Activated T-helper 2 cell treated with anti-CD3 and anti-CD28 coated beads, Interferon-gamma antibody, Interleukin-2, Interleukin-4, amounts not matched to agents 10 μg/mL and 5 μg/mL and 100 μg/mL, durations not matched to agents 14 hours and 24 hours and 36 hours (primary cell): Measurements from ENCODE around the gene SP140. TPM values are rescaled to one million over a fixed set of nuclear protein-coding genes. Genes with fewer than 3 reads are reported as not detected.
"Not testable (repeated sequence)": the region's sequence is repeated elsewhere in the genome, so short reads cannot be mapped to it uniquely, and the experiment has no call there.

Source experiments
- DNase-seq: peaks from one replicate; pipeline ENCODE4 v3.0.0; 2021; ENCODE audit warnings: low spot score
- H3K27ac Mint-ChIP-seq: one replicate; pipeline ENCODE4 v1.8.0; 2021; ENCODE audit warnings: mixed read lengths
- H3K27me3 Mint-ChIP-seq: one replicate; pipeline ENCODE4 v1.8.0; 2021; ENCODE audit warnings: low read depth, mixed read lengths
- H3K36me3 Mint-ChIP-seq: one replicate; pipeline ENCODE4 v1.8.0; 2021; ENCODE audit warnings: low read depth, mixed read lengths
- H3K4me1 Mint-ChIP-seq: one replicate; pipeline ENCODE4 v1.8.0; 2021; ENCODE audit warnings: low read depth, mixed read lengths
- H3K4me3 Mint-ChIP-seq: one replicate; pipeline ENCODE4 v1.8.0; 2021; ENCODE audit warnings: low read depth, mild to moderate bottlenecking, moderate library complexity, mixed read lengths
- H3K9me3 Mint-ChIP-seq: one replicate; pipeline ENCODE4 v1.8.0; 2021; ENCODE audit warnings: mixed read lengths
- intact Hi-C: fragments of 100-400 bp; cut with micrococcal nuclease; formaldehyde crosslinking; loops from one replicate; pipeline ENCODE4 v1.15.1; 2023
- total RNA-seq: library from RNA; stranded (reverse); gene quantifications from 2 replicates; pipeline ENCODE4 v1.2.3, GENCODE V29; 2022

Gene SP140
- total RNA-seq, 1 donor from 2014 or later = 317 TPM

- H3K4me1 Mint-ChIP-seq = peaks cover 80% of the 10 kb centered on the region
- no peak overlapping the region for H3K4me3 Mint-ChIP-seq
- DNase-seq = no peak
- H3K27ac Mint-ChIP-seq = peak overlapping the region; percentile 44
- intact Hi-C loops = loop anchor here (1.0 to 10.0 kb wide), 5 partner anchors 13 to 345 kb away; partner anchors contain the start of gene SP100
- no peaks in the 10 kb centered on the region for H3K27me3 Mint-ChIP-seq
- peaks cover 26% of the 10 kb centered on the region for H3K9me3 Mint-ChIP-seq
- peaks cover 96% of the 10 kb centered on the region for H3K36me3 Mint-ChIP-seq
These were observed 41.5 kb downstream of the SP140 start for GRCh38 chr2:230267059-230267458.

- intact Hi-C loops = loop anchor here (1.0 to 10.0 kb wide), 5 partner anchors 13 to 345 kb away; partner anchors contain the start of gene SP100
- DNase-seq = no peak
- peaks cover 29% of the 10 kb centered on the region for H3K9me3 Mint-ChIP-seq
- H3K4me3 Mint-ChIP-seq = no peak overlapping the region
- H3K36me3 Mint-ChIP-seq = peaks cover 96% of the 10 kb centered on the region
- peaks cover 76% of the 10 kb centered on the region for H3K4me1 Mint-ChIP-seq
- H3K27me3 Mint-ChIP-seq = no peaks in the 10 kb centered on the region
- peak overlapping the region; percentile 44 for H3K27ac Mint-ChIP-seq
These were observed 42.0 kb downstream of the SP140 start for GRCh38 chr2:230267556-230267955.

- H3K27ac Mint-ChIP-seq = peak overlapping the region; percentile 90
- peaks cover 29% of the 10 kb centered on the region for H3K9me3 Mint-ChIP-seq
- DNase-seq = no peak
- intact Hi-C loops = loop anchor here (1.0 to 10.0 kb wide), 5 partner anchors 36 to 344 kb away; partner anchors contain the start of gene SP100
- H3K36me3 Mint-ChIP-seq = peaks cover 96% of the 10 kb centered on the region
- H3K27me3 Mint-ChIP-seq = no peaks in the 10 kb centered on the region
- peaks cover 75% of the 10 kb centered on the region for H3K4me1 Mint-ChIP-seq
- H3K4me3 Mint-ChIP-seq = peak overlapping the region; percentile 37
These were observed 43.2 kb downstream of the SP140 start for GRCh38 chr2:230268606-230269243.

DNA sequence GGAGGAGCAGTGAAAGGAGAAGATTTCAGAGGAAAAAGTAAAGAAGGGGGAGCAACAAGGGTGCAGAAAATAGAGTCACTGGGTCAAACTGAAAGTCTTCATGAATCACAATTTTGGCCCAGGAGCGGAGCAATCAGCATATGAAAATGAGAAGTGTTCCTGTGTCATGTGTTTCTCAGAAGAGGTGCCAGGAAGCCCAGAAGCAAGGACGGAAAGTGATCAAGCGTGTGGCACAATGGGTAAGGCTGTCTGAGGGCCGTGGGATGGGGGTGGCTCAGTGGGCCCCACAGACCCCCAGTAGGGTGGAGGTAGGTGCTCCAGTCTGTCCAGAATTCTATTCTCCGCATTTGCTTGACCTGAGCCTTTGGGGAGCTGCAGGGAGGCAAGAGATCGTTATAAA is 44.2 kb downstream of the SP140 start:
- no peak for DNase-seq
- H3K27me3 Mint-ChIP-seq = no peaks in the 10 kb centered on the region
- peak overlapping the region; percentile 90 for H3K27ac Mint-ChIP-seq
- peaks cover 67% of the 10 kb centered on the region for H3K4me1 Mint-ChIP-seq
- intact Hi-C loops = loop anchor here (1.0 to 10.0 kb wide), 5 partner anchors 37 to 343 kb away; partner anchors contain the start of gene SP100
- H3K4me3 Mint-ChIP-seq = peak overlapping the region; percentile 24
- H3K36me3 Mint-ChIP-seq = peaks cover 93% of the 10 kb centered on the region
- H3K9me3 Mint-ChIP-seq = peaks cover 29% of the 10 kb centered on the region

DNA sequence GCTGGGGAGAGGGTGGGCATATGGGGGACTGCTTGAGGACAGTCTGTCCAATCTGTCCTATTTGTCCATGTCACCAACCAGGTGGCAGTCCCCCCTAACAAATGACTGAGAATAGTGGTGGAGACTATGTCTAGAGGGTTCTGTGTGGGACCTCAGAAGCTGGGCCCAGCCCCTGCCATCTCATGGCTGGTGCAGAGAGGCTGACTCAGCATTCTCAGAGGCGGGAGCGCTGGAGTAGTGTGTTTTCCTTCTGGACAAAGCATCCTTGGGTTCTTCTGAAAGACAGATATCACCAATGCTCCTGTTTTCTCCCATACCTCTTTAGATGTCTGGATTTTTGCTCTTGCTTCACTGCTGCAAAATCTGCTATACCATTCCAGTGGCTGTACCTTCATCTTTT is 57.4 kb downstream of the SP140 start:
- DNase-seq = no peak
- H3K4me3 Mint-ChIP-seq = no peak overlapping the region
- H3K9me3 Mint-ChIP-seq = peaks cover 11% of the 10 kb centered on the region
- H3K4me1 Mint-ChIP-seq = peaks cover 19% of the 10 kb centered on the region
- intact Hi-C loops = no loop called here
- no peaks in the 10 kb centered on the region for H3K27me3 Mint-ChIP-seq
- H3K27ac Mint-ChIP-seq = no peak overlapping the region
- peaks cover 84% of the 10 kb centered on the region for H3K36me3 Mint-ChIP-seq

- Mint-ChIP-seq H3K4me3 (no peak overlapping the region), H3K27me3 (no peaks in the 10 kb centered on the region), H3K4me1 (peaks cover 34% of the 10 kb centered on the region), H3K9me3 (peaks cover 10% of the 10 kb centered on the region), H3K27ac (peak overlapping the region; percentile 4), H3K36me3 (peaks cover 84% of the 10 kb centered on the region)
- DNase-seq = no peak
- intact Hi-C loops = loop anchor here (5.0 kb wide), 1 partner anchor 54 kb away; no protein-coding TSS in a partner anchor
These were observed 60.5 kb downstream of the SP140 start for GRCh38 chr2:230286048-230286447.

GRCh38 chr2:230289311-230289710 is 63.8 kb downstream of the SP140 start:
- intact Hi-C loops = loop anchor here (2.0 to 5.0 kb wide), 3 partner anchors 27 to 57 kb away; no protein-coding TSS in a partner anchor
- not testable (repeated sequence) for H3K27ac Mint-ChIP-seq, DNase-seq, H3K4me3 Mint-ChIP-seq, H3K27me3 Mint-ChIP-seq
- peaks cover 31% of the 10 kb centered on the region for H3K4me1 Mint-ChIP-seq
- peaks cover 16% of the 10 kb centered on the region for H3K9me3 Mint-ChIP-seq
- peaks cover 93% of the 10 kb centered on the region for H3K36me3 Mint-ChIP-seq

- H3K4me1 Mint-ChIP-seq = peaks cover 13% of the 10 kb centered on the region
- intact Hi-C loops = no loop called here
- peaks cover 100% of the 10 kb centered on the region for H3K36me3 Mint-ChIP-seq
- H3K4me3 Mint-ChIP-seq = no peak overlapping the region
- H3K9me3 Mint-ChIP-seq = peaks cover 52% of the 10 kb centered on the region
- H3K27me3 Mint-ChIP-seq = no peaks in the 10 kb centered on the region
- no peak overlapping the region for H3K27ac Mint-ChIP-seq
- no peak for DNase-seq
These were observed 69.7 kb downstream of the SP140 start for GRCh38 chr2:230295192-230295591.

DNA sequence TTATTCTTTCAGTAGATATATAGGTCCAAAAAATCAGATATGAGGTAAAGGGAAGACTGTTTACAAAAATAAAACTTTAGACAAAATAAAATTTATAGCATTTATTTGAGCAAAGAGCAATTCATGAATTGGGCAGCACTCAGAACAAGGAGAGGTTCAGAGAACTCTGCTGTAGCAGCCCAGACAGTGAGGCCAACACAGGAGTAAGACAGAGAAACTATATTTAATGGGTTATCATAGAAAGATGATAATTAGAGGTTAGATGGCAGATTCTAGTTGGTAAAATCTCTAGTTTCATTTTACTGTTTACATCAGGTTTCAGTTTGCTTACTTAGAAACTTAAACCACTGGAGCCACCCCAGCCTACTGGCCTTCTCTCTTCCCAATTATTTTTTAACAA is 71.4 kb downstream of the SP140 start:
- no peak for DNase-seq
- Mint-ChIP-seq H3K27ac (no peak overlapping the region), H3K36me3 (peaks cover 100% of the 10 kb centered on the region), H3K9me3 (peaks cover 70% of the 10 kb centered on the region), H3K4me3 (no peak overlapping the region), H3K27me3 (no peaks in the 10 kb centered on the region), H3K4me1 (peaks cover 13% of the 10 kb centered on the region)
- intact Hi-C loops = no loop called here

- peaks cover 85% of the 10 kb centered on the region for H3K9me3 Mint-ChIP-seq
- no peak overlapping the region for H3K27ac Mint-ChIP-seq
- H3K4me1 Mint-ChIP-seq = peaks cover 13% of the 10 kb centered on the region
- peaks cover 98% of the 10 kb centered on the region for H3K36me3 Mint-ChIP-seq
- intact Hi-C loops = no loop called here
- H3K4me3 Mint-ChIP-seq = no peak overlapping the region
- no peaks in the 10 kb centered on the region for H3K27me3 Mint-ChIP-seq
- DNase-seq = no peak
These were observed 74.1 kb downstream of the SP140 start for GRCh38 chr2:230299618-230300017.

DNA sequence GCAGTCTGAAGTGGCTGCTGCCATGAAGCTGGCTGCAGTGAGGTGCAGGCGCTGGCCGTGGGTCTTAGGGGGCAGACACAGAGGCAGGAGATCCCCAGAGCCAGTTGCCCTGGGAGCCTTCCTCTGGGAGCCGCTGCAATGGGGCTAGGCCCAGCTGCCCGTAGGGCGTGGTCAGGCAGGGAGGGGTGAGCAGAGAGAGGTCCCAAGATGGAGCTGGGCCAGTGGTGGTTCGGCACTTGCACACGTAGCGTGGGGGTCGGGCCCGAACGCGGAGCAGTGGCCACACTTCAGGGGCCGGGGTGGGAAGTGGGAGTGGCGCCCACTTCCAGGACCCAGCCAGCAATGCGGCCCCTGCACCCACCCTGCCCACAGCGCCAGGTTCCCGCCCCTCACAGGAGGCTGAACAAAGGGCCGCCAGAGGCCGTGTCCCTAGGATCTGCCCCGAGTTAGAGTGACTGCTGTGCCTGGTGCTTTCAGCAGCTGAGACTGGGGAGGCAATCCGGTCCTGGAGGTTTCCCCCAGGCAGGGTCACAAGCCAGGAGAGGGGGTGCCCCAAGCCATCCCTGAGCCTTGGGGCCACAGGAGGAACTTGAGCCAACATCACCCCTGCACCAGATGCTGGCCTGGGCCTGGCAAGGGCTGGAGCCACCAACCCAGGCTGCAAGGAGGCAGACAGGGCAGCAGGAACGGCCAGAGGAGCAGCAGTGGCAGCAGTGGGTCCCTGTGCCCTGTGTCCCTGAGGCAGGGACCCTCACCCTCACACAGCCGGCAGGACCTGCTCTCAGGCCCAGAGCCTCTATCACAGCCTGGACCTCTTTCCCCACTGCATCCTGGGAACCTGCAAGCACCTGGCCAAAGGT is 80.1 kb downstream of the SP140 start:
- Mint-ChIP-seq H3K9me3 (peaks cover 39% of the 10 kb centered on the region), H3K27me3 (no peaks in the 10 kb centered on the region), H3K4me1 (peaks cover 5% of the 10 kb centered on the region), H3K27ac (no peak overlapping the region), H3K4me3 (no peak overlapping the region), H3K36me3 (peaks cover 78% of the 10 kb centered on the region)
- intact Hi-C loops = no loop called here
- DNase-seq = no peak

- H3K27ac Mint-ChIP-seq = no peak overlapping the region
- peaks cover 71% of the 10 kb centered on the region for H3K36me3 Mint-ChIP-seq
These were observed 80.9 kb downstream of the SP140 start for GRCh38 chr2:230306474-230306873.

DNA sequence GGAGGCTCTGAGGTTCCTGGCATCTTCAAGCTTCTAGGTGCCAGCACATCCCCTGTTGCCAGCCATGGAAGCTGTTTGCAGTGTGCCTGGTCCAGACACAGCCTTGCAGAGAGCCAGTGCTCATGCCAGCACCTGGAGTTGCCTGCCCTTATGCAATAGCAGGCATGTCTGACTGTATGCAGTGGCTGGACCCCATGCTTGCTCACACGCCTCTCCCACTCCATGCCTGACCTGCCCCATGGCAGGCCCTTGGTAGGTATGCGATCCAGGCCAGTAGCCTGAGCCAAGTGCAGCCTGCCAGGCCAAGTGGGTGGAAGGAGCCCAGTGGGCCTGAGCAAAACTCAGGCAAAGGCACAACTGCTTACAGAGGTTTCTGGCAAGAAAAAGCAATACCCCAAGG is 81.9 kb downstream of the SP140 start:
- Mint-ChIP-seq H3K27ac (no peak overlapping the region), H3K36me3 (peaks cover 72% of the 10 kb centered on the region), H3K4me1 (peaks cover 5% of the 10 kb centered on the region), H3K4me3 (no peak overlapping the region), H3K9me3 (peaks cover 23% of the 10 kb centered on the region), H3K27me3 (no peaks in the 10 kb centered on the region)
- intact Hi-C loops = no loop called here
- no peak for DNase-seq

More at GRCh38 chr2:230306474-230306873, 80.9 kb downstream of the SP140 start:
- H3K4me3 Mint-ChIP-seq = no peak overlapping the region
- peaks cover 30% of the 10 kb centered on the region for H3K9me3 Mint-ChIP-seq
- intact Hi-C loops = no loop called here
- H3K27me3 Mint-ChIP-seq = no peaks in the 10 kb centered on the region
- peaks cover 5% of the 10 kb centered on the region for H3K4me1 Mint-ChIP-seq
- DNase-seq = no peak
